Smooth muscle cell of the brain vasculature (primary cell): Measurements from ENCODE around the gene DHX40.
"Not testable (repeated sequence)": the region's sequence is repeated elsewhere in the genome, so short reads cannot be mapped to it uniquely, and the experiment has no call there.

Source experiments
- DNase-seq: peaks from one replicate; pipeline ENCODE4 v3.0.0-alpha.2; 2012; ENCODE audit warnings: low read depth, low spot score

The DHX40 gene, protein sequence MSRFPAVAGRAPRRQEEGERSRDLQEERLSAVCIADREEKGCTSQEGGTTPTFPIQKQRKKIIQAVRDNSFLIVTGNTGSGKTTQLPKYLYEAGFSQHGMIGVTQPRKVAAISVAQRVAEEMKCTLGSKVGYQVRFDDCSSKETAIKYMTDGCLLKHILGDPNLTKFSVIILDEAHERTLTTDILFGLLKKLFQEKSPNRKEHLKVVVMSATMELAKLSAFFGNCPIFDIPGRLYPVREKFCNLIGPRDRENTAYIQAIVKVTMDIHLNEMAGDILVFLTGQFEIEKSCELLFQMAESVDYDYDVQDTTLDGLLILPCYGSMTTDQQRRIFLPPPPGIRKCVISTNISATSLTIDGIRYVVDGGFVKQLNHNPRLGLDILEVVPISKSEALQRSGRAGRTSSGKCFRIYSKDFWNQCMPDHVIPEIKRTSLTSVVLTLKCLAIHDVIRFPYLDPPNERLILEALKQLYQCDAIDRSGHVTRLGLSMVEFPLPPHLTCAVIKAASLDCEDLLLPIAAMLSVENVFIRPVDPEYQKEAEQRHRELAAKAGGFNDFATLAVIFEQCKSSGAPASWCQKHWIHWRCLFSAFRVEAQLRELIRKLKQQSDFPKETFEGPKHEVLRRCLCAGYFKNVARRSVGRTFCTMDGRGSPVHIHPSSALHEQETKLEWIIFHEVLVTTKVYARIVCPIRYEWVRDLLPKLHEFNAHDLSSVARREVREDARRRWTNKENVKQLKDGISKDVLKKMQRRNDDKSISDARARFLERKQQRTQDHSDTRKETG

DNA sequence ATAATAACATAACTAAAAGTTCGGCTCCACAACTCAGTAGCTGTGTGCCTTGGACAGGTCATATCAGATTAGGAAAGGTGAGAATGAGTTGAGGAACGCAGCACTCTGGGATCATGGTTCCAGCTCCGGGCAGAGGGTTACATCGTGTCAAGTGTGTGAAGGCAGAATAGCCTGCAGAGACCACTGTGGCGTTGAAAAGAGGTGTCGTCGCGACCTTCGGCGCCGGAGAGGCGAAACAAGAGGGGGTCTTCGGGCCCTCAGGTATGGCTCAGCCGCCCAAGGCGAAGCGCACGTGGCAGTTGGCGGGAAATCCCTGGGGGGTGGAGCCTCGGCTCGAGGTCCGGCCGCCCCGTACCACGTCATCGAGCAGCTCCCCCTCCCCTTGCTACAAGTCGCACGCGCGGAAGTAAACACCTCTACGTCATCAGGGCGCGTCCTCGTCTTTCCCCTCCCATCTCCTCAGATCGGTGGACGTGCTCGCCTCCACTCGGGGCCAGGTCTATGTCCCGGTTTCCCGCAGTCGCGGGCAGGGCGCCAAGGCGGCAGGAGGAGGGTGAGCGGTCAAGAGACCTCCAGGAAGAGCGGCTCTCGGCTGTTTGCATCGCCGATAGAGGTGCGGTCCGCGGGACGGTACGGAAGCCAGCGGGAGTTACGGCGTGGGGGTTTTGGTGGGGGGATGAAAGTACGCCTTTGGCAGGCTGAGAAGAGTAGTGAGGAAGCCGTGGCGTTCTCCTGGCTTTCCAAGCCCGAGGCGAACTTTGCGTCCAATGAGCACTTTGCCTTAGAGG, at the start of gene DHX40:
DHX40 (plus strand) TSS at position 440 of the 788 bp plus-strand sequence; CDS start at position 502, 62 bp downstream.
- DNase-seq = peak; percentile 83

DNA sequence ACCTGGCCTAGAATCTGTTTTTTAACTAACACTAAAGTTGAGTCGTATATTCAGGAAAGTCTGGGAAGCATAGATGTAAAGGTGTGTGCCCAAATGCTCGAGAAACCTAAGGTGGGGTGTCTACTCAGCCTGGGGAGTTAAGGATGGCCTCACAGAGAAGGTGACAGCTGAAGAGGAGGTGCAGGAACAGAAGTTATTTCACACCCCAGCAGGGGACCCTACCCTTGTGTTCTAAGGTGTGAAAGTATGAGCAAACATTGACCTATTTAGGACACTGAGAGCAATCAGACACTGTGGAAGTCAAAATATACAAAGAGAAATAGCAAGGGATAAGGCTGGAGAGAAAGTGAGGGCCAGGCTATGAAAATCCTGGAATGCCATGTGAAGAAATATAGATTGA, 49.0 kb upstream of the DHX40 start:
- no peak for DNase-seq

- no peak for DNase-seq
Observed at GRCh38 chr17:59519132-59519531, 46.3 kb upstream of the DHX40 start.

GRCh38 chr17:59520251-59520650, 45.2 kb upstream of the DHX40 start:
- no peak for DNase-seq

GRCh38 chr17:59521465-59522126, 43.8 kb upstream of the DHX40 start:
- no peak for DNase-seq

DNA sequence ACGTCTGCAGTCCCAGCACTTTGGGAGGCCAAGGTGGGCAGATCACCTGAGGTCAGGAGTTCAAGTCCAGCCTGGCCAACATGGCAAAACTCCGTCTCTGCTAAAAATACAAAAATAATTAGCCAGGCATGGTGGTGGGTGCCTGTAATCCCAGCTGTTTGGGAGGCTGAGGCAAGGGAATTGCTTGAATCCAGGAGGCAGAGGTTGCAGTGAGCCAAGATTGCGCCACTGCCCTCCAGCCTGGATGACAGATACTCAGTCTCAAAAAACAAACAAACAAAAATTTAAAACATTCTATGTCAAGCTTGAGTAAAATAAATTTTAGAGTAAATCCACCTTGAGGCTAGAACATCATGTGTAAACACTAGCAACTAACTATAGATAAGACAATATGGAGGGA, 40.5 kb upstream of the DHX40 start:
- not testable (repeated sequence) for DNase-seq

DNA sequence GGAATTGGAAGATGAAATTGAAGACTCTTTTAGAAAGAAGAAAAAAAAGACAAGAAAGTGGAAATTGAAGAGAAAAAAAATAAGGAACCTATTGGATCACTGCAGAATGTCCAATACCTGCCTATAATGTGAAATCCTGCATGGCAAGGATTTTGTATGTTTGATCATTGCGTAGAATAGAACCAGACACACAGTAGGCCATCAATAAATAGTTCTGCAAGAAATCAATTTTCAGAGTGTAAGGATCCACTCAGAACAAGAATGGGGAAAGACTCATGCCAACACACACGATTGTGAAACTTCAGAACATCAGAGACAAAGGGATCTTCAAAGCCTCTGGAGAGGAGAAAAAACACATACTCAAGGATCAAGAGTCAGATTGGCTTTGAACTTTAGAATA, 39.7 kb upstream of the DHX40 start:
- no peak for DNase-seq

DNA sequence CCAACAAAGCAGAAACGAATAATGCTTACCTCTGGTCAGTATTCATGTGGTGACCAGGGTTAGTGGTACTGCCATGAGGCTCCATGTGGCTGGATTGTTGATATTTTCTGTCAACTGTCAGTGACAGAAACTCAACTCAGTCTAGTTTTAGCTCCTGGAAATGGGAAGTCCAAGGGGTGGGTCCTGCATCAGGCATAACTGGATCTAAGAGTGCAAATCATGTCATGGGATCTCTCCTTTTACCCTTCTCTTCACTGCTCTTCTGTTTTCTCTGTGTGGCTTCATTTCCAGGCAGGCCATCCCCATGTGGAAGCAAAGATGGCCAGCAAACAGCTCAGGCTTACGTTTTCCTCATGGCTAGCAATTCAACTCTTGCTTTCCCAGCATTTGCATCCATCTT, 39.0 kb upstream of the DHX40 start:
- DNase-seq = no peak

GRCh38 chr17:59527325-59527917, 38.0 kb upstream of the DHX40 start:
- no peak for DNase-seq

DNA sequence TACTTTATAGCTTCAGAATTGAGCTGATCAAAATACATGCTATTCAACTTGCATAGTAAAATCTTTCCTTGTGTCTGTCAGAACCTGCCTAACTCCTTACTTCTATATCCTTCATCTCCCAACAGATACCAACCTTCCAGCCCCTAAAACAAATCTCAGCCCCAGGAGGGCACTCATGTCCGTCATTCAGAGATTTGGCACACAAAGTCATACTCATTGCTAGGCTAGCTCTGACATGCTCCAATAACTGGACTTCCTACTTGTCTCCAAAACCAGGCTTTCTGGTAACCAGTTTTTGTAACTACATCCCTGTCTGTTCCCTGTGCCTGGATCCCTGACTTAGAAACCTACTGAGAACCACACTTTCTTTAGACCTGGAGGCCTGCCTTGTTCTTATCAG, 37.5 kb upstream of the DHX40 start:
- DNase-seq = no peak

GRCh38 chr17:59530531-59530930, 34.9 kb upstream of the DHX40 start:
- no peak for DNase-seq

DNA sequence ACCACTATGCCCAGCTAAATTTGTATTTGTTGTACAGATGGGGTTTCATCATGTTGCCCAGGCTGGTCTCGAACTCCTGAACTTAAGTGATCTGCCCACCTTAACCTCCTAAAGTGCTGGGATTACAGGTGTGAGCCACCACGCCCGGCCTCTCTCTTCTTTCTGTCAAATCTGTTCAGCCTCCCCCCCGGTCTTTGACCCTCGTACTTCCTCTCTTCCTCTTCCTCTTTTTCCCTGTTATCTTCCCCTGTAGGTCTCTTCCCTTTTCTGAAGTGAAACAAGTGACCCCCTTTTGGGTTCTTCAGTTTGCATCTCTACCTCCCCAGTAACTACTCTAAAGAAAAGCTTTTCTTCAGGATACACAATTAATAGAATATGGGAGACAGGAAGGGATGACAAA, 31.7 kb upstream of the DHX40 start:
- no peak for DNase-seq

DNA sequence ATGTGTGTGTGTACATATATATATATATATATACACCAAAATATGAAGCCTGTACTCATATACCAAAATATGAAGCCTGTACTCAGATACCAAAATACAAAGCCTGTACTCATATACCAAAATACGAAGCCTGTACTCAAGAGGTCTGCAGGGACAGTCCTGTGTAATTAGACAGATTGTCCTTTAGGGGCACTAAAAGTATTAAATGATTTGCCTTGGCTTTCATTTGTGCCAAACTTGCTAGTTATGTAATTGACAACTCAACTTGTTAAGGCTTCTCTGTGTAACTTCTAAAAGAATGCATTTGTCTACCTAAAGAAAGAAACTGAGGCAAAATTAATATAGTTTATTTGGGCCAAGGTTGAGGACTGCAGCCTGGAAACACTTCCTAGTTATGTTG, 30.8 kb upstream of the DHX40 start:
- no peak for DNase-seq

- no peak for DNase-seq
Observed at GRCh38 chr17:59538195-59538909, 27.1 kb upstream of the DHX40 start.

GRCh38 chr17:59542960-59543635, 22.3 kb upstream of the DHX40 start:
- no peak for DNase-seq

GRCh38 chr17:59545942-59546341, 19.5 kb upstream of the DHX40 start:
- no peak for DNase-seq

- no peak for DNase-seq
Observed at GRCh38 chr17:59547131-59547915, 18.1 kb upstream of the DHX40 start.

DNA sequence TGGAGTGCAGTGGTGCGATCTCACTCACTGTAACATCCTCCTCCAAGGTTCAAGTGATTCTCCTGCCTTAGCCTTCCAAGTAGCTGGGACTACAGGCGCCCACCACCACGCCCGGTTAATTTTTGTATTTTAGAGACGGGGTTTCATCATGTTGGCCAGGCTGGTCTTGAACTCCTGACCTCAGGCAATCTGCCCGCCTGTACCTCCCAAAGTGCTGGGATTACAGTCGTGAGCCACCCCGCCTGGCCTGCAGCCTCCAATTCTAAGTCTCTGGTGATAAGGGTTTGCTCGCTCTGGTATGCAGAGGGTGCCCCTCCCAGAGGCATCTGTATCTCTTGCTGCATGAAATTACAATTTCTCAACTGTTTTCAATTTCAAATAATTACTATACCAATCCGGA, 16.4 kb upstream of the DHX40 start:
- not testable (repeated sequence) for DNase-seq

GRCh38 chr17:59550703-59551102, 14.7 kb upstream of the DHX40 start:
- DNase-seq = no peak
